Choroid plexus epithelial cell (primary cell): ENCODE data around the gene DEFB108B.
"Not testable (repeated sequence)": the region's sequence is repeated elsewhere in the genome, so short reads cannot be mapped to it uniquely, and the experiment has no call there.

Experiments
- DNase-seq: peaks from one replicate; pipeline ENCODE4 v3.0.0-alpha.2; 2010; ENCODE audit warnings: low read depth
- H3K4me3 ChIP-seq: 2 replicates; pipeline ENCODE4 v1.5.1; 2011; ENCODE audit warnings: low read depth, mild to moderate bottlenecking, control low read depth, low read length, moderate library complexity
- TF ChIP-seq, protein P1 (sequence below): conservative IDR thresholded peaks from 2 replicates; pipeline ENCODE4 v1.5.1; 2011; ENCODE audit warnings: low read depth, mild to moderate bottlenecking, control low read depth, inconsistent platforms, low read length, moderate library complexity

DEFB108B gene

DNA sequence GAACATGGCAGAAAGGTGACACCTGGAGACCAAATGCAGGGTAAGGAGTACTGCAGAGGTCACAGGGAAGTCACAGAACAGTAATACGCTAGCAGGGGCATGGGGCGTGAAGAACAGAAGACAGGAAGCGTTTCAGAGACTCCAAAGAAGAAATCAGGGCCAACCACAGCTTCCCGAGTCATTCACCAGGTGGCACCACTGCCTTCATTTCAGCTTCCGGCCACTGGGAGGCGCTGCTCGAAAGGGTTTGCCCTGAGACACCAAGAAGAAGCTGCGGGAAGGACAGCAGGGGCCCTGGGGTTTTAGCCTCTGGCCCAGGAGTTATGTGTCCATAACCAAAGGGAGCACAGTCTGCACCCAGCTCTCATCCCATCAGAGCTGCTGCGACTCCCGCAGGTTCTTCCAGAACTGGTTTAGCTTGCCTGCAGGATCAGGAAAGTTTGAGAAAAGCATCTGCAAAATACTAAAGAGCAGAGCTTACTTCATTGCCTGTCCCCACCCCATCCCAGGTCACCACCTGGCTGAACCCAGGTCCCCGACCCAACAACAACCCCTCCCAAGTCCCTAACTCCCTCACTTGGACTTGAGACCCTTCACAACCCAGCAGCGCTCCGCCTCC lies 32.6 kb upstream of the DEFB108B start:
- TF ChIP-seq, protein P1, sequence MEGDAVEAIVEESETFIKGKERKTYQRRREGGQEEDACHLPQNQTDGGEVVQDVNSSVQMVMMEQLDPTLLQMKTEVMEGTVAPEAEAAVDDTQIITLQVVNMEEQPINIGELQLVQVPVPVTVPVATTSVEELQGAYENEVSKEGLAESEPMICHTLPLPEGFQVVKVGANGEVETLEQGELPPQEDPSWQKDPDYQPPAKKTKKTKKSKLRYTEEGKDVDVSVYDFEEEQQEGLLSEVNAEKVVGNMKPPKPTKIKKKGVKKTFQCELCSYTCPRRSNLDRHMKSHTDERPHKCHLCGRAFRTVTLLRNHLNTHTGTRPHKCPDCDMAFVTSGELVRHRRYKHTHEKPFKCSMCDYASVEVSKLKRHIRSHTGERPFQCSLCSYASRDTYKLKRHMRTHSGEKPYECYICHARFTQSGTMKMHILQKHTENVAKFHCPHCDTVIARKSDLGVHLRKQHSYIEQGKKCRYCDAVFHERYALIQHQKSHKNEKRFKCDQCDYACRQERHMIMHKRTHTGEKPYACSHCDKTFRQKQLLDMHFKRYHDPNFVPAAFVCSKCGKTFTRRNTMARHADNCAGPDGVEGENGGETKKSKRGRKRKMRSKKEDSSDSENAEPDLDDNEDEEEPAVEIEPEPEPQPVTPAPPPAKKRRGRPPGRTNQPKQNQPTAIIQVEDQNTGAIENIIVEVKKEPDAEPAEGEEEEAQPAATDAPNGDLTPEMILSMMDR: peak; percentile 75
- DNase-seq: peak; percentile 80
- H3K4me3 ChIP-seq: not testable (repeated sequence)

DNA sequence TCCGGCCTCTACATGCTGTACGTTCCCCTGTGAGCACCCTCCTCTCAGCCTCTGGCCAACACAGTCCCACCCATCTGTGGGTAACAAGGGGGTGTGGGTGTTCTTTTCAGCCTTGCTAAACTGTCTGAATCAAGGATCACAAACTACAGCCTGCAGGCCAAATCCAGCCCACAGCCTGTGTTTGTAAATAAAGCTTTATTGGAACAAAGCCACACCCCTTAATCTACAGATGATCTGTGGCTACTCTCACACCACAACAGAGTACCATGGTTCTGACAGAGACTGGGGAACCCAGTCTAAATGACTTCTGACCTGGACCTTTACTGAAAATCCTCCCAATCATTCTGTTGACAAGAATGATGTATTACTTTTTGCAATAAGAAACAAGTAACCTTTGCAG lies 32.0 kb upstream of the DEFB108B start:
- not testable (repeated sequence) for DNase-seq

DNA sequence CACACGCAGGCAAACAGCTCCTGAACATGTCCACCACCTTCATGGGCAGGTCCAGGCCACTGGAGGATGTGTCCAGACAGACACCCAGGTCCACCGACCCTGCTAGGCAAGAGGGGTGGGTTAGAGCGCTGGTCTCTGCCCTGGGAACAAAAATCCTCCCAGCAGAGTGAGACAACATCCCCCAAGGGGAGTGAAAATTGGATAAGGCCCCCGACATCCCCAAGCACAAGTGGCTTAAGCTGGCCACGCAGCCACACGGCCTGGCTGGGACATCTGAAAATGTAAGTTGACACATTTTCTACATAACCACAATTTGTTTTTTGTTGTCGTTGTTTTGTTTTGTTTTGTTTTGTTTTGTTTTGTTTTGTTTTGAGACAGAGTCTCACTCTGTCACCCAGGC lies 30.1 kb upstream of the DEFB108B start:
- not testable (repeated sequence) for DNase-seq, H3K4me3 ChIP-seq

More for the DNA sequence above, 32.0 kb upstream of the DEFB108B start:
- H3K4me3 ChIP-seq: not testable (repeated sequence)

DNA sequence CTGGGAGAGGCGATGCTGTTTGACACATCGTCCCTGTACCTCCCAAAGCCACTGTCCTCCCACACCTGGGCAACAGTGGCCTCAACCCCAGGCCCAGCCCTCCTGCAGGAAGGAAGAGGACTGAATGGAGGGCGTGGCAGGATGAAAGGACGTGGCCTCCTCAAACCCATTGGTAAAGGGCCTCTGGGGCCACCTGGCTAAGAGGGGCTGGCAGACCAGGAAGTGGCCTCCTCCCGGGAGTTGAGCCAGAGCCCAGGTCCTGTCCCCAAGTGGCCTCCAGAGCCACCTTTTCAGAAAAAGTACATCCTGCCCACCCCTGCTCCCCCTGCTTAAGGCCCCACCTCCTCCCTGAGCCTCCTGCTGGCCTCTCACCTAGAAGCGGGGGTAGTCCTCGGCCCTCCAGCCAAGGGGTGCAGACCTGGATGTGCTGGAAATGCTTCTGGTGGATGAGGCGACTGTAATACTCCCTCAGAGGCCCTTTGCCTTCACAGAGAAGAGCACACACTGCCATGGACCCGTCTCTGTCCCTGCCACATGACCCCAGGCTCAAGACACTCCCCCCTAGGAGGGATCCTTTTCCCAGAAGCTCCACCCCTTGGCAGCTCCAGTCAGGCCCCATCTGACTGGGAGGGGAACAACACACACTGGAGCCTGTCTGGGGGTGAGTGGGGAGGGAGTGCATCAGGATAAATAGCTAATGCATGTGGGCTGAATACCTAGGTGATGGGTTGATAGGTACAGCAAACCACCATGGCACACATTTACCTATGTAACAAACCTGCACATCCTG lies 28.6 kb upstream of the DEFB108B start:
- DNase-seq, H3K4me3 ChIP-seq: not testable (repeated sequence)

DNA sequence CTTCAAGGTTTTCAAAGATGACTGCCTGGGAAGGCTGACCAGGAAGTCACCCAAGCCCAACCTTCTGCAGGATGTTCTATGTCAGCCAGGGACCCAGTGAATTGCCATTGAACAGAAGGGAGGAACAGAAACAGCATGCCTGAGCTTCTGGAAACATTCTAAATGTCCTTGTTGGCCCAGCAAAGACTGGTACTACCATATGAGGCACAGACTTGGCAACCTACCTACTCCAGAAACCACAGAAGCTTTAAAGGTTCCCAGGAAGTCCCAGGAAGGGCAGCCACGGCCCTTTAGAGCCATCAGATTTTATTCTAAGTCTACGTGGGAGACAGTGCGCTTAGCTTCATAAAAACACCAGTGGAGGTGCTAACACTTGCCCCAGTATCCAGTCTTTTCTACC lies 20.5 kb upstream of the DEFB108B start:
- H3K4me3 ChIP-seq, DNase-seq: not testable (repeated sequence)

DNA sequence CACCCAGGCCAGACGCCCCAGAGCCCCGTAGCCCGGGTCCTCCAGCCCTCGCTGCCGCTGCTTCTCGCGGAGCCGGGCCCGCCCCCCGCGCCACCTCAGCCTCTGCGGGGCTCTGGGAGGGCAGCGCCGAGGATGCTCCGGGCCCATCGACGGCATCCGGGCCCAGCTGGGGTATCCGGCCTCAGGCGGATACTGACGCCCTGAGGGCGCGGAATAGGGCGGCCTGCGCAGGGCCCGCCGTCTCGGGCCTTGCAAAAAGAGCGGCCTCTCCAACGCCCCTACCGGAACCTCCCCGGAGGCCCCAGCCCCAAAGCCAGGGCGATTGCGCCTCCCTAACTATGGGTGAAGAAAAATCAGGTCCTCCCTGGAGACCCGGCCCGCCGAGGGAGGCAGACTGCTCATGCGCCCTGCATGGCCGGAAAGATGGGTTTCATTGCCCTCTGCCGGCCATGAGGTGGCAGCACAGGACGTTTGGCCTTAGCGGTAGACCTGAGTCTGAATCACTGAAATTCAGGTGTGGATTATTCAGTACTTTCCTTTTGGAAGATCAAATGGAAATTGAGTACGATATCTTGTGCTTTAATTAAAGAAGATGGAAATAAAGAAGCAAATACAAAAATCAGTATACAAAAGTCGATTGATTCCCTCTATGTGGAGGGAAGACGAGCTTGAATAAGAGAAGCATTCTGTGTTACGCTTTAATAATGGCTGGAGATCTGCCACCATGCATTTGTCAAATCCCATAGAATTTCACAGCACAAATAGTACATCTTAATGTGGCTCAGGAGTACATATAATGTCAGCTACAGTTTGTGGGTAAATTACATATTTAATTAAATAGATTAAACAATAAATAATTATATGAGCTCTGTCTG lies 19.3 kb upstream of the DEFB108B start:
- DNase-seq: peak; percentile 76
- TF ChIP-seq, protein P1: peak; percentile 74
- peak overlapping the region; percentile 54 for H3K4me3 ChIP-seq

DNA sequence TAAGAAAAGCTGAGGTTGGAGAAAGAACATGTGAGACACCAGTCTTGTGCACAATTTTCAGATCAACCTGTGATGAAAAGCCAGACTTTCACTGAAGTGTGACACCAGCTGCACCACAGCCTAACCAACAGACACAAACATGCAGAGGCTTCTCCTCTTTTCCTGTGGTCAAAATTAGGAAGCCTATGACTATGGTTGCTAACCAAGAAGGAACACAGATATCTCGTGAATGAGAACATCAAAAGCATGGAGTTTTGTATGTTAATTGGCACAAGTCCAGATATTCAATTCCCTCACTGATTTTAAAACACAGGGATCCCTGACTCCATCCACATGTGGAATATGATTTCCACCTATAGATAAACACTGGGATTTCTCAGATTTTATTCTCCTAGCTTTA lies 11.5 kb upstream of the DEFB108B start:
- DNase-seq, H3K4me3 ChIP-seq: not testable (repeated sequence)

DNA sequence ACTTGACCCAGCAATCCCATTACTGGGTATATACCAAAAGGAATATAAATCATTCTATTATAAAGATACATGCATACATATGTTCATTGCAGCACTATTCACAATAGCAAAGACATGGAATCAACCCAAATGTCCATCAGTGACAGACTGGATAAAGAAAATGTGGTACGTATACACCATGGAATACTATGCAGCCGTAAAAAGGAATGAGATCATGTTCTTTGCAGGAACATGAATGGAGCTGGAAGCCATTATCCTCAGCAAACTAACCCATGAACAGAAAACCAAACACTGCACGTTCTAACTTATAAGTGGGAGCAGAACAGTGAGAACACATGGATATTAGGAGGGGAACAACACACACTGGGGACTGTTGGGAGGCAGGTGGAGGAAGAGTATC lies 3.8 kb upstream of the DEFB108B start:
- not testable (repeated sequence) for DNase-seq, H3K4me3 ChIP-seq

DNA sequence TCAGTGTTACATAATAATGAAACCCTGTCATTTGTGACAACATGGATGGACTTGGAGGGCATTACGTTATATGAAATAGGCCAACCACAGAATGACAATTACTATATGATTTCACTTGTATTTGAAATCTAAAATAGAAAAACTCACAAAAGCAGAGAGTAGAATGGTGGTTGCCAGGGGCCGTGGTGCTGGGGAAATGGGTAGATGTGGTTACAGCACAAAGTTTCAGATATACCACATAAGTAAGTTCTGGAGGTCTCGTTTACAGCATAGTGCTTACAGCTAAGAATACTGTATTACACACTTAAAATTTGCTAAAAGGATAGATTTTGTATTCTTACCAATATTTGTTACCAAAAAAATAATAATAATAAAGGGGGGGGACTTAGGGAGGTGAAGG lies 3.3 kb upstream of the DEFB108B start:
- not testable (repeated sequence) for H3K4me3 ChIP-seq, DNase-seq

DNA sequence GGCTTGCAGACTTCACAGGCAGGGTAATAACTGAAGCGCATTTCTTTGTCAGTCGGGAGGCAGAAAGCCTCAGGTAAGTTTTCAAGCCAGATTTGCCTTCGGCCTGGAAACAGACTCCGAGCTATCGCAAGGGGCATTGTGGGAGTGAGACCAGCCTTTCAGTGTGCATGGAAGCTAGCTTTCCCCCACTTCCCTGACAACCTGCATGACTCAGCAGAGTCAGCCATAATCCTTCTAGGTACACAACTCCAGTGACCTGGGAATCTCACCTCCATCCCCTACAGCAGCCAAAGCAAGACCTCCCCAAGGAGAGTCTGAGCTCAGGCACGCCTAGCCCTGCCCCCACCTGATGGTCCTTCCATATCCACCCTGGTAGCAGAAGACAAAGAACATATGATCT lies 9.7 kb downstream of the DEFB108B start:
- DNase-seq, H3K4me3 ChIP-seq: not testable (repeated sequence)

DNA sequence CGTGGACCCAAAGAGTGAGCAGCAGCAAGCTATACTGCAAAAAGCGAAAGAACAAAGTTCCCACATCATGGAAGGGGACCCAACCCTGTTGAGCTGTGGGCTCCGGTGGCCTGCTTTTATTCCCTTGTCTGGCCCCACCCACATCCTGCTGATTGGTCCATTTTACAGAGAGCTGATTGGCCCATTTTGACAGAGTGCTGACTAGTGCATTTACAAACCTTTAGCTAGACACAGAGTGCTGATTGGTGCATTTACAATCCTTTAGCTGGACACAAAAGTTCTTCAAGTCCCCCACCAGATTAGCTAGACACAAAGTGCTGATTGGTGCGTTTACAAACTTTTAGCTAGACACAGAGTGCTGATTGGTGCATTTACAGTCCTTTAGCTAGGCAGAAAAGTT lies 10.4 kb downstream of the DEFB108B start:
- not testable (repeated sequence) for DNase-seq, H3K4me3 ChIP-seq

DNA sequence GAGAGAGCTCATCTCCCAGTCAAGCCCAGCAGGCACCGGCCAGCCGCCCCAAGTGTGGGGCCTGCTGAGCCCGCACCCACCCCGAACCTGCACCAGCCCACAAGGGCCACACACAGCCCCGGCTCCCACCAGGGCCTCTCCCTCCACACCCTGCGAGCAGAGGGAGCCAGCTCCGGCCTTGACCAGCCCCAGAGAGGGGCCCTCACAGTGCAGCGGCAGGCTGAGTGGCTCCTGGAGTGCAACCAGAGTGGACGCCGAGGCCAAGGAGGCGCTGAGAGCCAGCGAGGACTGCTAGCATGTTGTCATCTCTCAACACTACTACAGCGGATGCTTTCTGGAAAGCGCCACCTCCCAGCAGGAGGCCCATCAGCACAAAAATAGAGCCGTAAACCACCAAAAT lies 10.9 kb downstream of the DEFB108B start:
- no peak overlapping the region for H3K4me3 ChIP-seq
- DNase-seq: no peak
- TF ChIP-seq, protein P1: no peak

DNA sequence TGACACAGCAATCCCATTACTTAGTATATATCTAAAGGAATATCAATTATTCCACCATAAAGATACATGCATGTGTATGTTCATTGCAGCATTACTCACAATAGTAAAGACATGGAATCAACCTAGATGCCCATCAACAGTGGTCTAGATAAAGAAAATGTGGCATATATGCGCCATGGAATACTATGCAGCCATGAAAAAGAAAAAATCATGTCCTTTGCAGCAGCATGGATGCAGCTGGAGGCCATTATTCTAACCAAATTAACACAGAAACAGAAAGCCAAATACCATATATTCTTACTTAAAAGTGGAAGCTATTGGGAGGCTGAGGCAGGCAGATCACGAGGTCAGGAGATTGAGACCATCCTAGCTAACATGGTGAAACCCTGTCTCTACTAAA lies 20.9 kb downstream of the DEFB108B start:
- not testable (repeated sequence) for DNase-seq

DNA sequence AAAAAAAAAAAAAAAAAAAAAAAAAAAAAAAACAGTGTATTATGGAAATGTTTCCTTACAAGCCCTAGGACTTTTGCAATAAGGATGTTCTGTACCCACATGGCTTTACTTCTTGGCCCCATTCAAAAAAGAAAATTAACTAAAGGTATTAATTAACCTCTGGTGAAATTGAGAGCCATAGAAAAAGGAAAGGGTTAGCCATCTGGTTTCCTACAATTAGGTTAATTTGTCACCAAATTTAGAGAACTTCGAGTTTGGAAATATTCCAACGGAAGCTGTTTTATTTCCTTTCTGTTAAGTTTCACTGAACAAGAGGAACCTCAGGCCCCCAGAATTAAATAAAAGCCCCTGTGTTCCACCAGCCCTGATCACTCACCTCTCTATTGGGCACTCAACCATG lies 22.9 kb downstream of the DEFB108B start:
- not testable (repeated sequence) for H3K4me3 ChIP-seq, DNase-seq

More for the DNA sequence above, 20.9 kb downstream of the DEFB108B start:
- H3K4me3 ChIP-seq: not testable (repeated sequence)

DNA sequence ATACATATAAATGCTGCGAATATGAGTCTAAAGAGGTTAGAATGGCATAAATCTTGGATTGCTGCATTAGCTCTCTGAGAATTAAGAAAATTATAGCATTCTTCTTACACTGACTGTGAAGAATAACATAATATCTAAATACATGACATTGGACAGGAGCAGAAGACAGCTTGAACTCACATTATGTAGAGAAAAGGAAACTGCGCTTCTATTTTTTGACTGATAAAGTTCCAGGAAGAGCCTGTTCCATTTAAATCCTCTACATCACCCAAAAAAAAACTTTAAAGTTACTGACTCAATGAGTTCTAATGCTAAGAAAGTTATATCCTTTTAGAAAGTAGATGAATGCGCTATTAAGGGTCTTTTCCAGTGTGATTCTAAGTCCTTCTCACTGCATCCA lies 27.8 kb downstream of the DEFB108B start:
- not testable (repeated sequence) for H3K4me3 ChIP-seq

More for the DNA sequence above, 27.8 kb downstream of the DEFB108B start:
- DNase-seq: not testable (repeated sequence)
